ENCODE results near the gene PPP1R1C.

DNA sequence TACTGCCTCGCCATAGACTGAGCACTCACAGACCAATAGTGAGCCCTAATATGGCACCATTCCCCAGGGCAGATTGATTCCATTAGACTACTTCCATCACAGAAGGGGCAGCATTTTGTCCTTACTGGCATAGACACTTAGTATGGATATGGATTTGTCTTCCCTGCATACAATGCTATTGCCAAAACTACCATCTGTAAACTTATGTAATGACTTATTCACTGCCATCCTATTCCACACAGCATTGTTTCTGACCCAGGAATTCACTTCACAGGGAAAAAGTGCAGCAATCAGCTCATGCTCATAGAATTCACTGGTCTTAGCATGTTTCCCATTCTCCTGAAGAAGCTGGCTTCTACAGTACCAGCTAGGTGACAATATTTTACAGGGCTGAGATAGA lies 179.0 kb downstream of the PPP1R1C start:
- TF ChIP-seq, protein P1, sequence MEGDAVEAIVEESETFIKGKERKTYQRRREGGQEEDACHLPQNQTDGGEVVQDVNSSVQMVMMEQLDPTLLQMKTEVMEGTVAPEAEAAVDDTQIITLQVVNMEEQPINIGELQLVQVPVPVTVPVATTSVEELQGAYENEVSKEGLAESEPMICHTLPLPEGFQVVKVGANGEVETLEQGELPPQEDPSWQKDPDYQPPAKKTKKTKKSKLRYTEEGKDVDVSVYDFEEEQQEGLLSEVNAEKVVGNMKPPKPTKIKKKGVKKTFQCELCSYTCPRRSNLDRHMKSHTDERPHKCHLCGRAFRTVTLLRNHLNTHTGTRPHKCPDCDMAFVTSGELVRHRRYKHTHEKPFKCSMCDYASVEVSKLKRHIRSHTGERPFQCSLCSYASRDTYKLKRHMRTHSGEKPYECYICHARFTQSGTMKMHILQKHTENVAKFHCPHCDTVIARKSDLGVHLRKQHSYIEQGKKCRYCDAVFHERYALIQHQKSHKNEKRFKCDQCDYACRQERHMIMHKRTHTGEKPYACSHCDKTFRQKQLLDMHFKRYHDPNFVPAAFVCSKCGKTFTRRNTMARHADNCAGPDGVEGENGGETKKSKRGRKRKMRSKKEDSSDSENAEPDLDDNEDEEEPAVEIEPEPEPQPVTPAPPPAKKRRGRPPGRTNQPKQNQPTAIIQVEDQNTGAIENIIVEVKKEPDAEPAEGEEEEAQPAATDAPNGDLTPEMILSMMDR (conservative IDR thresholded peaks at IDR 0.05; ENCODE audit: low read length): no peak
- TF ChIP-seq EZH2phosphoT487 (IDR thresholded peaks at IDR 0.05; ENCODE audit: borderline replicate concordance, low read depth, low read length): no peak
